Fibroblast of lung (primary cell): Measurements from ENCODE around the gene TRPC1.

Experiments
- CTCF ChIP-seq, 2 donors: IDR thresholded peaks in 1 of 2; conservative IDR thresholded peaks in 1 of 2; 1 replicate in 1 of 2; 2 replicates in 1 of 2; pipeline ENCODE4 v1.5.1; 2011 to 2012; ENCODE audit warnings: low read length in 2 of 2, control low read depth in 1 of 2, inconsistent platforms in 1 of 2, low read depth in 1 of 2, mild to moderate bottlenecking in 1 of 2
- EZH2 ChIP-seq: IDR thresholded peaks from 2 replicates; pipeline ENCODE4 v1.5.1; 2012; ENCODE audit warnings: low read length, control low read depth, mild to moderate bottlenecking; ENCODE audit errors: missing control alignments

- TF ChIP-seq CTCF (conservative IDR thresholded peaks at IDR 0.05 in 1 of 2, IDR thresholded peaks at IDR 0.05 in 1 of 2; ENCODE audit: low read depth in 1 of 2, low read length in 2 of 2) (no peak), EZH2 (no peak)
Measured at GRCh38 chr3:142784228-142784627, 60.4 kb downstream of the TRPC1 start.
